CD14-positive monocyte (primary cell): ENCODE measurements around the gene FAIM2. TPM values are rescaled to one million over a fixed set of nuclear protein-coding genes. Genes with fewer than 3 reads are reported as not detected.

Experiments used
- DNase-seq, 3 donors: peaks; one replicate each; pipeline ENCODE4 v3.0.0-alpha.2; 2011 to 2022
- H2AFZ ChIP-seq: 2 replicates; pipeline ENCODE4 v1.6.0; 2012; ENCODE audit warnings: mild to moderate bottlenecking, low read depth, low read length, inconsistent platforms; ENCODE audit not compliant: insufficient read depth, poor library complexity, severe bottlenecking
- H3K27ac ChIP-seq, 2 donors: 1 replicate in 1 of 2; 2 replicates in 1 of 2; pipeline ENCODE4 v1.5.1; 2012 to 2013; ENCODE audit warnings: low read length in 2 of 2, control low read depth in 1 of 2, inconsistent platforms in 1 of 2, low read depth in 1 of 2, mild to moderate bottlenecking in 1 of 2
- H3K27me3 ChIP-seq, 2 donors: one replicate each; pipeline versions ENCODE4 v1.6.0 to v1.6.1; 2011 to 2013; ENCODE audit warnings: low read length in 2 of 2; ENCODE audit not compliant: control insufficient read depth in 2 of 2, insufficient read depth in 2 of 2
- H3K36me3 ChIP-seq, 2 donors: replicated peaks in 1 of 2; 1 replicate in 1 of 2; 2 replicates in 1 of 2; pipeline versions ENCODE4 v1.5.1 to v1.6.1; 2012 to 2013; ENCODE audit warnings: low read length in 2 of 2, control low read depth in 1 of 2, inconsistent platforms in 1 of 2, mild to moderate bottlenecking in 1 of 2; ENCODE audit not compliant: insufficient read depth in 2 of 2, control insufficient read depth in 1 of 2
- H3K4me1 ChIP-seq, 2 donors: 1 replicate in 1 of 2; 2 replicates in 1 of 2; pipeline versions ENCODE4 v1.5.1 to v1.6.1; 2012 to 2013; ENCODE audit warnings: low read length in 2 of 2, control low read depth in 1 of 2, inconsistent platforms in 1 of 2, mild to moderate bottlenecking in 1 of 2, moderate library complexity in 1 of 2; ENCODE audit not compliant: insufficient read depth in 2 of 2, control insufficient read depth in 1 of 2
- H3K4me2 ChIP-seq: replicated peaks from 2 replicates; pipeline ENCODE3; 2012; ENCODE audit warnings: low read length, moderate library complexity, mild to moderate bottlenecking; ENCODE audit not compliant: poor library complexity, severe bottlenecking; ENCODE audit errors: extremely low read depth
- H3K4me3 ChIP-seq, 3 experiments: fragments of 200-600 bp in 1 of 3; sonication (generic) in 1 of 3; replicated peaks in 1 of 3; 1 replicate in 2 of 3; 2 replicates in 1 of 3; pipeline ENCODE4 v1.5.1; 2011 to 2013; ENCODE audit warnings: low read length in 3 of 3, mild to moderate bottlenecking in 3 of 3, control low read depth in 2 of 3, low read depth in 2 of 3, inconsistent platforms in 1 of 3, moderate library complexity in 1 of 3
- H3K79me2 ChIP-seq: 2 replicates; pipeline ENCODE4 v1.6.0; 2012; ENCODE audit warnings: mild to moderate bottlenecking, control low read depth, inconsistent platforms, low read length, moderate library complexity; ENCODE audit not compliant: insufficient read depth
- H3K9ac ChIP-seq: 2 replicates; pipeline ENCODE4 v1.6.0; 2017; ENCODE audit warnings: low read length, mild to moderate bottlenecking; ENCODE audit not compliant: insufficient read depth, poor library complexity, severe bottlenecking
- H3K9me3 ChIP-seq, 2 donors: replicated peaks in 1 of 2; 1 replicate in 1 of 2; 2 replicates in 1 of 2; pipeline versions ENCODE4 v1.5.1 to v1.6.1; 2012 to 2013; ENCODE audit warnings: low read length in 2 of 2, control low read depth in 1 of 2; ENCODE audit not compliant: control insufficient read depth in 1 of 2, insufficient read depth in 1 of 2
- H4K20me1 ChIP-seq: 2 replicates; pipeline ENCODE4 v1.6.0; 2012; ENCODE audit warnings: mild to moderate bottlenecking, low read length, control low read depth, moderate library complexity; ENCODE audit not compliant: insufficient read depth
- H3K27ac Mint-ChIP-seq, 7 donors: one replicate each; pipeline ENCODE4 v1.8.0; 2020; ENCODE audit warnings: mild to moderate bottlenecking in 7 of 7, mixed read lengths in 7 of 7, moderate library complexity in 6 of 7, inconsistent platforms in 2 of 7
- H3K27me3 Mint-ChIP-seq, 3 donors: one replicate each; pipeline ENCODE4 v1.8.0; 2021 to 2022; ENCODE audit warnings: low read depth in 3 of 3, mild to moderate bottlenecking in 3 of 3, mixed read lengths in 3 of 3, moderate library complexity in 3 of 3, inconsistent platforms in 1 of 3
- H3K36me3 Mint-ChIP-seq, 2 donors: one replicate each; pipeline ENCODE4 v1.8.0; 2020; ENCODE audit warnings: mixed read lengths in 2 of 2, inconsistent platforms in 1 of 2, mild to moderate bottlenecking in 1 of 2
- H3K4me1 Mint-ChIP-seq: one replicate; pipeline ENCODE4 v1.8.0; 2020; ENCODE audit warnings: mild to moderate bottlenecking, mixed read lengths
- H3K4me3 Mint-ChIP-seq, 2 donors: one replicate each; pipeline ENCODE4 v1.8.0; 2020; ENCODE audit warnings: mild to moderate bottlenecking in 2 of 2, mixed read lengths in 2 of 2, moderate library complexity in 1 of 2
- H3K9me3 Mint-ChIP-seq, 7 donors: one replicate each; pipeline ENCODE4 v1.8.0; 2020 to 2022; ENCODE audit warnings: mixed read lengths in 7 of 7, mild to moderate bottlenecking in 6 of 7, moderate library complexity in 6 of 7, inconsistent platforms in 2 of 7
- CTCF ChIP-seq: fragments of 200-600 bp; IDR thresholded peaks from one replicate; pipeline ENCODE4 v1.8.0; 2022; ENCODE audit warnings: antibody characterized with exemption, mild to moderate bottlenecking
- WGBS: methylation state at CpG from one replicate; pipeline ENCODE4 v1.1.5; 2013; ENCODE audit warnings: missing lambda C conversion rate; ENCODE audit not compliant: insufficient coverage; 5-methylcytosine and 5-hydroxymethylcytosine counted together
- intact Hi-C, 2 donors: fragments of 100-400 bp; cut with micrococcal nuclease; formaldehyde crosslinking; loops; one replicate each; pipeline versions ENCODE4 v1.15.0 to v1.15.1; 2023
- polyA plus RNA-seq, 3 donors: library from polyadenylated mRNA; depleted of rRNA in 1 of 3; unstranded in 2 of 3; stranded (reverse) in 1 of 3; fragments of 300-500 nt in 2 of 3; fragments of >200 nt in 1 of 3; fragmentation: Illumina TruSeq in 2 of 3; gene quantifications; 1 replicate in 2 of 3; 2 replicates in 1 of 3; pipeline ENCODE4 v1.2.3, GENCODE V29; 2012 to 2021

Gene FAIM2
- polyA plus RNA-seq, 3 donors: not detected

DNA sequence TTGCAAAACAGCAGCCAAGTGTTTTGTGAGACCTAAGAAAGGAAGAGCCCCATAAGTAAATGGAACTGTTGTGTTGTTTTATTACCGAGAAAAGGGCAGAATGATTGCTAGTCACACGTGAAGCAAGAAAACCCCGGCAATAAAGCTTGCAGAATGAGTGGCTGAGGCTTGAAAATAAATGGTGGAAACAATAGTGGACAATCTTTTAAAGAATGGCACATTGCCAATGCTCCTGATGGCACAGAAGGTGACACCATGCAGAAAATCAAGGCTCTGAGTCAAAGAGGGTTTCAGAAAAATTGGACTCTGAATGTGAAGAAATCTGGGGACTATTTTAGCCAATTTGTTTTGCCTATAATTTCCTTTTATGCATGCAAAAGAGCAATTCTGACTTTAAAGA lies 42.8 kb upstream of the FAIM2 start:
- no peaks in the 10 kb centered on the region for H4K20me1 ChIP-seq
- no peak for TF ChIP-seq CTCF
- H3K9me3 Mint-ChIP-seq: peaks cover 0 to 2% (median 0%) of the 10 kb centered on the region in 7 donors
- H3K27ac ChIP-seq: no peak overlapping the region
- intact Hi-C loops: no loop called here
- DNase-seq: no peak
- no peaks in the 10 kb centered on the region for H3K36me3 ChIP-seq
- WGBS: 92% methylated on average over 3 of the region's 3 CpGs
- peaks cover 0 to 58% of the 10 kb centered on the region in 2 donors for H3K27me3 ChIP-seq
- H3K4me3 ChIP-seq: no peak overlapping the region
- H3K9ac ChIP-seq: no peak overlapping the region
- no peak overlapping the region for H2AFZ ChIP-seq
- no peak overlapping the region for H3K27ac Mint-ChIP-seq
- no peak overlapping the region for H3K4me2 ChIP-seq
- H3K4me3 Mint-ChIP-seq: peak overlapping the region in 1 of 2 donors; percentile 92
- no peaks in the 10 kb centered on the region for H3K9me3 ChIP-seq
- H3K27me3 Mint-ChIP-seq: peaks cover 53 to 74% (median 63%) of the 10 kb centered on the region in 3 donors
- H3K36me3 Mint-ChIP-seq: no peaks in the 10 kb centered on the region
- H3K4me1 ChIP-seq: peaks cover 27 to 34% of the 10 kb centered on the region in 2 donors
- no peaks in the 10 kb centered on the region for H3K79me2 ChIP-seq
- peaks cover 50% of the 10 kb centered on the region for H3K4me1 Mint-ChIP-seq

- peaks cover 49 to 70% (median 59%) of the 10 kb centered on the region in 3 donors for H3K27me3 Mint-ChIP-seq
- no peaks in the 10 kb centered on the region for H3K36me3 Mint-ChIP-seq
- peaks cover 0 to 54% of the 10 kb centered on the region in 2 donors for H3K27me3 ChIP-seq
- peaks cover 27 to 33% of the 10 kb centered on the region in 2 donors for H3K4me1 ChIP-seq
- H3K79me2 ChIP-seq: no peaks in the 10 kb centered on the region
- peak overlapping the region in 1 of 2 donors; percentile 92 for H3K4me3 Mint-ChIP-seq
- DNase-seq: no peak
- no peak overlapping the region for H3K27ac Mint-ChIP-seq
- WGBS: 90% methylated on average over 9 of the region's 9 CpGs
- no peaks in the 10 kb centered on the region for H4K20me1 ChIP-seq
- peaks cover 50% of the 10 kb centered on the region for H3K4me1 Mint-ChIP-seq
- H3K9me3 Mint-ChIP-seq: peaks cover 0 to 2% (median 0%) of the 10 kb centered on the region in 7 donors
- H3K27ac ChIP-seq: no peak overlapping the region
- H3K4me2 ChIP-seq: no peak overlapping the region
- no peak overlapping the region for H3K9ac ChIP-seq
- H3K9me3 ChIP-seq: no peaks in the 10 kb centered on the region
- intact Hi-C loops: no loop called here
- H3K4me3 ChIP-seq: no peak overlapping the region
- H3K36me3 ChIP-seq: no peaks in the 10 kb centered on the region
- TF ChIP-seq CTCF: no peak
- H2AFZ ChIP-seq: peak overlapping the region; percentile 73
These were observed 42.4 kb upstream of the FAIM2 start for GRCh38 chr12:49946086-49946485.
